ELR (cell line): ENCODE data around the gene ATP8B3.

ENCODE experiments used
- DNase-seq: peaks from one replicate; pipeline ENCODE4 v3.0.0-alpha.2; 2015; ENCODE audit warnings: low read depth

Gene ATP8B3

GRCh38 chr19:1816530-1817298 is 4.6 kb upstream of the ATP8B3 start:
- DNase-seq, result no peak

GRCh38 chr19:1815605-1816529 is 3.8 kb upstream of the ATP8B3 start:
- DNase-seq, result no peak

GRCh38 chr19:1814833-1815604 is 2.9 kb upstream of the ATP8B3 start:
- no peak for DNase-seq

GRCh38 chr19:1814391-1814790 is 2.3 kb upstream of the ATP8B3 start:
- DNase-seq, result no peak

- no peak for DNase-seq
Observed at GRCh38 chr19:1813192-1814182, 1.4 kb upstream of the ATP8B3 start.

GRCh38 chr19:1812426-1813191 is 533 bp upstream of the ATP8B3 start:
- DNase-seq, result peak; percentile 97

- DNase-seq, result peak; percentile 88
Observed at GRCh38 chr19:1811472-1811894, 593 bp downstream of the ATP8B3 start.

- no peak for DNase-seq
Observed at GRCh38 chr19:1810439-1811160, 1.5 kb downstream of the ATP8B3 start.

- no peak for DNase-seq
Observed at GRCh38 chr19:1809678-1810077, 2.4 kb downstream of the ATP8B3 start.

GRCh38 chr19:1808395-1808731 is 3.7 kb downstream of the ATP8B3 start:
- no peak for DNase-seq

GRCh38 chr19:1807695-1808394 is 4.2 kb downstream of the ATP8B3 start:
- DNase-seq, result no peak

- DNase-seq, result no peak
Observed at GRCh38 chr19:1807030-1807694, 4.9 kb downstream of the ATP8B3 start.

GRCh38 chr19:1806184-1807029 is 5.7 kb downstream of the ATP8B3 start:
- no peak for DNase-seq

- DNase-seq, result no peak
Observed at GRCh38 chr19:1805401-1806183, 6.5 kb downstream of the ATP8B3 start.

- no peak for DNase-seq
Observed at GRCh38 chr19:1804858-1805257, 7.2 kb downstream of the ATP8B3 start.

- DNase-seq, result no peak
Observed at GRCh38 chr19:1799695-1800342, 12.3 kb downstream of the ATP8B3 start.
